T-cell (primary cell): ENCODE data around the gene TEAD2. TPM values are rescaled to one million over a fixed set of nuclear protein-coding genes. Genes with fewer than 3 reads are reported as not detected.
"Not testable (repeated sequence)": the region's sequence is repeated elsewhere in the genome, so short reads cannot be mapped to it uniquely, and the experiment has no call there.

Source experiments
- ATAC-seq, 4 experiments: fragments of 200-7000 bp in 3 of 4; fragments of 150-1000 bp in 1 of 4; cut with Tn5 transposase; replicated peaks in 1 of 4; 1 replicate in 3 of 4; 2 replicates in 1 of 4; pipeline ENCODE4 v1.10.0; 2021; ENCODE audit warnings: moderate library complexity in 3 of 4, mild to moderate bottlenecking in 2 of 4, moderate number of reproducible peaks in 1 of 4
- CTCF ChIA-PET, 2 donors: fragments of 300-600 bp; sonication (Branson Sonifier 250); formaldehyde crosslinking; loops; one replicate each; lab custom pipeline; 2022; ENCODE audit warnings: antibody characterized with exemption in 2 of 2; lab: Charles Lee
- POLR2A ChIA-PET, 2 donors: fragments of 300-600 bp; sonication (Branson Sonifier 250); formaldehyde crosslinking; loops; one replicate each; lab custom pipeline; 2022; ENCODE audit warnings: antibody characterized with exemption in 2 of 2; lab: Charles Lee
- DNase-seq, 35 experiments: peaks; one replicate each; pipeline versions ENCODE4 v3.0.0 to v3.0.0-alpha.2; 2013 to 2023
- H3K27ac ChIP-seq: one replicate; pipeline ENCODE4 v1.5.1; 2013; ENCODE audit warnings: low read length
- H3K27me3 ChIP-seq, 2 experiments: replicated peaks in 1 of 2; 1 replicate in 1 of 2; 2 replicates in 1 of 2; pipeline versions ENCODE4 v1.6.1 to v1.7.0; 2013; ENCODE audit warnings: low read length in 1 of 2, mixed read lengths in 1 of 2; ENCODE audit not compliant: control insufficient read depth in 2 of 2, insufficient read depth in 2 of 2; ENCODE audit errors: extremely low read depth in 1 of 2
- H3K36me3 ChIP-seq, 2 donors: 1 replicate in 1 of 2; 2 replicates in 1 of 2; pipeline versions ENCODE4 v1.6.1 to v1.7.0; 2013; ENCODE audit warnings: low read length in 1 of 2; ENCODE audit not compliant: control insufficient read depth in 2 of 2, insufficient read depth in 1 of 2; ENCODE audit errors: extremely low read depth in 1 of 2
- H3K4me1 ChIP-seq, 2 experiments: 1 replicate in 1 of 2; 2 replicates in 1 of 2; pipeline versions ENCODE4 v1.6.1 to v1.7.0; 2013; ENCODE audit warnings: low read length in 2 of 2, mixed read lengths in 1 of 2; ENCODE audit not compliant: insufficient read depth in 2 of 2, control insufficient read depth in 1 of 2; ENCODE audit errors: extremely low read depth in 1 of 2
- H3K4me3 ChIP-seq, 2 donors: 1 replicate in 1 of 2; 2 replicates in 1 of 2; pipeline versions ENCODE4 v1.5.1 to v1.7.0; 2013; ENCODE audit warnings: mild to moderate bottlenecking in 2 of 2, low read length in 1 of 2, moderate library complexity in 1 of 2; ENCODE audit not compliant: control insufficient read depth in 1 of 2; ENCODE audit errors: extremely low read depth in 1 of 2
- H3K9me3 ChIP-seq: 2 replicates; pipeline ENCODE4 v1.7.0; 2013
- H3K27ac Mint-ChIP-seq, 2 donors: one replicate each; pipeline ENCODE4 v1.8.0; 2020 to 2021; ENCODE audit warnings: mild to moderate bottlenecking in 2 of 2, mixed read lengths in 2 of 2
- H3K27me3 Mint-ChIP-seq, 2 donors: one replicate each; pipeline ENCODE4 v1.8.0; 2021 to 2022; ENCODE audit warnings: mixed read lengths in 2 of 2
- H3K36me3 Mint-ChIP-seq: one replicate; pipeline ENCODE4 v1.8.0; 2021; ENCODE audit warnings: mixed read lengths
- H3K4me1 Mint-ChIP-seq, 3 donors: one replicate each; pipeline ENCODE4 v1.8.0; 2020 to 2022; ENCODE audit warnings: mixed read lengths in 3 of 3, mild to moderate bottlenecking in 1 of 3
- H3K4me3 Mint-ChIP-seq, 3 donors: one replicate each; pipeline ENCODE4 v1.8.0; 2020 to 2022; ENCODE audit warnings: mild to moderate bottlenecking in 3 of 3, mixed read lengths in 3 of 3, moderate library complexity in 3 of 3
- H3K9me3 Mint-ChIP-seq, 3 donors: one replicate each; pipeline ENCODE4 v1.8.0; 2020 to 2022; ENCODE audit warnings: mixed read lengths in 3 of 3
- WGBS: methylation state at CpG from one replicate; pipeline ENCODE4 v1.1.5; 2013; ENCODE audit warnings: missing lambda C conversion rate; ENCODE audit not compliant: insufficient coverage; 5-methylcytosine and 5-hydroxymethylcytosine counted together
- total RNA-seq, 35 experiments: library from RNA in 6 of 35; stranded (reverse) in 6 of 35; fragments of 120-200 nt in 1 of 35; gene quantifications; one replicate each; pipeline versions ENCODE4 v1.2.1 to v1.2.4 and lab custom pipeline; 2013 to 2026

The TEAD2 gene
- total RNA-seq, 5 donors from 2014 or later (not counting 1 experiment from before 2014, with no cell fraction given): 0.20 to 0.43 (median 0.28) TPM; not detected in 2

DNA sequence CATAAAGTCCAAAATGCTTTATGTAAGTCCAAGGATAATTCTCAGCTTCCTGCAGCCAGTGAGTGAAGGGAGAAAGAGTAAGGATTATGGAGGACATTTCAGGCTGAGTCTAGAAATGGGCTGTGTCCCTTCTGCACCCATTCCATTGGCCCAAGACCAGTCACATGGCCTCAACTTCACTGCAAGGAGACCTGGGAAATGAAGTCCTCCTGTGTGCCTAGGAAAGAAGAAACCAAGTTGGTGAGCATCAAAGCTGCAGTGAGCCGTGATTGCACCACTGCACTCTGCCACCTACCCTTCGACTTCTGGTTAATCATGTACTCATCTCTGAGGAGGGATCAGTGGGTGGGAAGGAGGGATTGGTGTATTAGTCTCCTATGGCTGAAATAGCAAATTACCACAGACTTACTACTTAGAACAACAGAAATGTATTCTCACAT, 30.6 kb downstream of the TEAD2 start:
- Mint-ChIP-seq H3K36me3 (peaks cover 29% of the 10 kb centered on the region), H3K27me3 (no peaks in the 10 kb centered on the region), H3K9me3 (no peaks in the 10 kb centered on the region), H3K4me1 (peaks cover 73 to 84% (median 78%) of the 10 kb centered on the region in 3 donors), H3K27ac (peak overlapping the region; percentile 97 to 99), H3K4me3 (peak overlapping the region; percentile 6 to 96 (median 34))
- CTCF ChIA-PET: interaction anchor here in 1 of 2 donors (0.6 kb wide), 1 partner anchor 37 kb away, joined by 3 read pairs; no protein-coding TSS in a partner anchor
- peak; percentile 19 to 83 (median 60) for DNase-seq
- ATAC-seq: peak; percentile 56 to 73 (median 58)
- no peaks in the 10 kb centered on the region for H3K9me3 ChIP-seq
- H3K27ac ChIP-seq: peak overlapping the region; percentile 35
- peaks cover 4 to 19% of the 10 kb centered on the region in 2 donors for H3K36me3 ChIP-seq
- H3K27me3 ChIP-seq: no peaks in the 10 kb centered on the region
- no CpG with 5 or more reads among the region's 2 CpGs for WGBS
- H3K4me3 ChIP-seq: no peak overlapping the region
- POLR2A ChIA-PET: no interaction called here
- H3K4me1 ChIP-seq: peaks cover 29 to 53% of the 10 kb centered on the region in 2 experiments

DNA sequence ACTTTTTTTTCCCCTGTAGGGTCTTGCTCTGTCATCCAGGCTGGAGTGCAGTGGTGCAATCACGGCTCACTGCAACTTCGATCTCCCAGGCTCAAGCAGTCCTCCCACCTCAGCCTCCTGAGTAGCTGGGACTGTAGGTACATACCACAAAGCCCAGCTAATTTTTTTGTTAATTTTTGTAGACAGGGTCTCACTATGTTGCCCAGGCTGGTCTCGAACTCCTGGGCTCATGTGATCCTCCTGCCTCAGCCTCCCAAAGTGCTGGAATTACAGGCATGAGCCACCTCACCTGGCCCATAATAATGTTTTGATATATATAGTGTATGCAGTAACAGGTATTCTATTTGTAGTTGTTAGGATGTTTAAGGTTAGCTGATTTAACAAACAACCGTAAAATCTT, 31.0 kb downstream of the TEAD2 start:
- CTCF ChIA-PET, H3K27me3 ChIP-seq, ATAC-seq, H3K27me3 Mint-ChIP-seq, H3K9me3 ChIP-seq, H3K4me3 ChIP-seq, DNase-seq, POLR2A ChIA-PET, H3K9me3 Mint-ChIP-seq: not testable (repeated sequence)
- Mint-ChIP-seq H3K4me1 (peaks cover 71 to 82% (median 73%) of the 10 kb centered on the region in 3 donors), H3K27ac (peak overlapping the region; percentile 97 to 99), H3K4me3 (peak overlapping the region in 2 of 3 donors; percentile 6 to 96), H3K36me3 (peaks cover 26% of the 10 kb centered on the region)
- Histone ChIP-seq H3K27ac (peak overlapping the region; percentile 35), H3K4me1 (peaks cover 27 to 48% of the 10 kb centered on the region in 2 experiments), H3K36me3 (peaks cover 4 to 19% of the 10 kb centered on the region in 2 donors)
- 100% methylated on average over 1 of the region's 4 CpGs for WGBS

DNA sequence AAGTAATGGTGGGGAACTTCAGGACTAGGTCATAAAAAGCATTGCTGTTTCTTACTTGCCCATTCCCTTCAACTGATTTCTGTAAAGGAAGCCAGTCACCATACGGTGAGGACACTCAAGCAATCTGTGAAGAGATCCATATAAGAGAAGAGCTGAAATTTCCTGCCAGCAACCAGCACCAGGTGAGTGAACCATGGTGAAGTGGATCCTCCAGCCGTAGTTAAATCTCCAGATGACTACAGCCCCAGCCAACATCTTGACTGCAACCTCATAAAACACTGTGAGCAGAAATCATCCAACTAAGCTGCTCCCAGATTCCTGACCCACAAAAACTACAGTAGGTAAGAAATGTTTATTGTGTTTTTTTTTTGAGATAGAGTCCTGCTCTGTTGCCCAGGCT, 33.5 kb downstream of the TEAD2 start:
- Mint-ChIP-seq H3K27me3 (no peaks in the 10 kb centered on the region), H3K36me3 (peaks cover 27% of the 10 kb centered on the region), H3K4me1 (peaks cover 49 to 64% (median 54%) of the 10 kb centered on the region in 3 donors), H3K9me3 (no peaks in the 10 kb centered on the region), H3K4me3 (no peak overlapping the region), H3K27ac (peak overlapping the region in 1 of 2 donors; percentile 58)
- ATAC-seq (no peak), DNase-seq (no peak)
- Histone ChIP-seq H3K4me3 (no peak overlapping the region), H3K27me3 (no peaks in the 10 kb centered on the region), H3K36me3 (peaks cover 16 to 19% of the 10 kb centered on the region in 2 donors), H3K27ac (no peak overlapping the region), H3K4me1 (peaks cover 15 to 27% of the 10 kb centered on the region in 2 experiments), H3K9me3 (no peaks in the 10 kb centered on the region)
- POLR2A ChIA-PET: no interaction called here
- CTCF ChIA-PET: no interaction called here
- WGBS: 100% methylated on average over 1 of the region's 2 CpGs

DNA sequence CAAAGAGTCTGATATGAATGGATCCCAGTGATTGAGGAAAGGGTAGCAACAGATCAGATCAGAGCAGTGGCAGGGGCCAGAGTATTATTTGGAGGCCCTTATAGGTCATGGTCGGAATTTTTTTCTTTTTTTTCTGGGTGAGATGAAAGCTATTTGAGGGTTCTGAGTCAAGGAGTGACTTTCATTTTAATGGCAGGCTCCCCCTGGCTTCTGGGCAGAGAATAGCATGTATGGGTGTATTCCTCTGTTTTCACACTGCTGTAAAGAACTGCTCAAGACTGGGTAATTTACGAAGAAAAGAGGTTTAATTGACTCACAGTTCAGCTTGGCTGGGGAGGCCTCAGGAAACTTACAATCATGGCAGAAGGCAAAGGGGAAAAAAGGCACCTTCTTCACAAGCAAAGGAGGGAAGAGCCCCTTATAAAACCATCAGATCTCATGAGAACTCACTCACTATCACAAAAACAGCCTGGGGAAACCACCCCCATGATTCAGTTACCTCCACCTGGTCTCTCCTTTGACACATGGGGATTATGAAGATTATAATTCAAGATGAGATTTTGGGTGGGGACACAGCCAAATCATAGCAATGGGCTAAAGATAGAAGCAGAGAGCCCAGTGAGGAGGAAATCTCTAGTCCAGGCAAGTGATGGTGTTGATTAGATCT, 34.2 kb downstream of the TEAD2 start:
- Histone ChIP-seq H3K27me3 (no peaks in the 10 kb centered on the region), H3K9me3 (no peaks in the 10 kb centered on the region), H3K36me3 (peaks cover 16 to 19% of the 10 kb centered on the region in 2 donors), H3K4me3 (no peak overlapping the region), H3K27ac (no peak overlapping the region), H3K4me1 (peaks cover 9 to 20% of the 10 kb centered on the region in 2 experiments)
- peak overlapping the region in 1 of 2 donors; percentile 58 for H3K27ac Mint-ChIP-seq
- no peaks in the 10 kb centered on the region for H3K27me3 Mint-ChIP-seq
- ChIA-PET CTCF (interaction anchor here in 1 of 2 donors (0.6 to 1.0 kb wide), 2 partner anchors 102 to 546 kb away, joined by 3 read pairs; no protein-coding TSS in a partner anchor), POLR2A (no interaction called here)
- H3K9me3 Mint-ChIP-seq: no peaks in the 10 kb centered on the region
- no peak overlapping the region for H3K4me3 Mint-ChIP-seq
- ATAC-seq (peak in 3 of 4 experiments; percentile 46 to 56 (median 49)), DNase-seq (peak in 22 of 35 experiments; percentile 8 to 66 (median 34))
- 0% methylated on average over 1 of the region's 2 CpGs for WGBS
- H3K36me3 Mint-ChIP-seq: peaks cover 30% of the 10 kb centered on the region
- peaks cover 42 to 59% (median 46%) of the 10 kb centered on the region in 3 donors for H3K4me1 Mint-ChIP-seq

DNA sequence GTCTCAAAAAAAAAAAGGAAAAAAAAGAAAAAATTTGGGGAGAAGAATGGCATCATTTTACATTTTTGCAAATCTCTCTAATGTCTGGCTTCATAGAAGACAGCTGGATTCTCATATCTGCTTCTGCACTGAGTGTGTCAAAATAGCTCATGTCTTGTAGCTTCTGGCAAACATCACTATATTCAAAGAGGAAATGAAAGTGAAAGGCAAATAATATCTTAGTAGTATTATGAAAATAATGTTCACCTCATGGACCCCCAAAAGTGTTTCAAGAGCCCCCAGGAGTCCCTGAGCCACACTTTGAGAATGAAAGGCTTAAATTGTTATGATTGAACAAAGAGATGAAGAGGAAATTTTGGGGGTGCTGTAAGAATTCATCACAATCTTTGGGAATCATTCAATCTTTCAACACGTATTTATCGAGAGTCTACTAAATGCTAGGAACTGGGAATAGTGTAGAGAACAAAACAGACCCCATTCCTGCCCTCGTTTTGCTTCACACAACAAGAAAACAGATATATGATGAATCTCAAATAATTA, 36.0 kb downstream of the TEAD2 start:
- H3K4me3 Mint-ChIP-seq: no peak overlapping the region
- POLR2A ChIA-PET: no interaction called here
- H3K36me3 ChIP-seq: peaks cover 12 to 19% of the 10 kb centered on the region in 2 donors
- no peak overlapping the region for H3K27ac Mint-ChIP-seq
- H3K27ac ChIP-seq: no peak overlapping the region
- no peak overlapping the region for H3K4me3 ChIP-seq
- no peak for DNase-seq
- WGBS: no CpG with 5 or more reads among the region's 3 CpGs
- H3K27me3 ChIP-seq: no peaks in the 10 kb centered on the region
- no peaks in the 10 kb centered on the region for H3K9me3 ChIP-seq
- CTCF ChIA-PET: interaction anchor here in 1 of 2 donors (0.7 kb wide), 1 partner anchor 19 kb away, joined by 3 read pairs; no protein-coding TSS in a partner anchor
- H3K9me3 Mint-ChIP-seq: no peaks in the 10 kb centered on the region
- peaks cover 3 to 4% of the 10 kb centered on the region in 2 experiments for H3K4me1 ChIP-seq
- ATAC-seq: no peak
- no peaks in the 10 kb centered on the region for H3K27me3 Mint-ChIP-seq
- H3K4me1 Mint-ChIP-seq: peaks cover 26 to 41% (median 29%) of the 10 kb centered on the region in 3 donors
- peaks cover 32% of the 10 kb centered on the region for H3K36me3 Mint-ChIP-seq

DNA sequence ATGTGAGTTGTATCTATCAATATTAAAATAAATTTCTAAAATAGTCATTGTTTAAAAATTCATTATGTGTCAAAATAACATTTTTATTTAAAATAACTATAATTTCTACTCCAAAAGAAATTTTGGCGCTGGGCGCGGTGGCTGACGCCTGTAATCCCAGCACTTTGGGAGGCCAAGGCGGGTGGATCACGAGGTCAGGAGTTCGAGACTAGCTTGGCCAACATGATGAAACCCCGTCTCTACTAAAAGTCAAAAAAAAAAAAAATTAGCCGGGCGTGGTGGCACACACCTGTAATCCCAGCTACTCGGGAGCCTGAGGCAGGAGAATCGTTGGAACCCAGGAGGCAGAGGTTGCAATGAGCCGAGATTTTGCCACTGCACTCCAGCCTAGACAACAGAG, 36.5 kb downstream of the TEAD2 start:
- H3K27me3 ChIP-seq, ATAC-seq, H3K27ac ChIP-seq, DNase-seq, H3K9me3 Mint-ChIP-seq, H3K4me3 Mint-ChIP-seq, H3K9me3 ChIP-seq, H3K27ac Mint-ChIP-seq, H3K4me3 ChIP-seq, H3K4me1 ChIP-seq, H3K27me3 Mint-ChIP-seq: not testable (repeated sequence)
- POLR2A ChIA-PET: interaction anchor here in 1 of 2 donors (0.7 kb wide), 1 partner anchor 15 kb away, joined by 3 read pairs; no protein-coding TSS in a partner anchor
- WGBS: 98% methylated on average over 11 of the region's 13 CpGs
- Mint-ChIP-seq H3K36me3 (peaks cover 28% of the 10 kb centered on the region), H3K4me1 (peaks cover 24 to 37% (median 26%) of the 10 kb centered on the region in 3 donors)
- peaks cover 12 to 16% of the 10 kb centered on the region in 2 donors for H3K36me3 ChIP-seq
- CTCF ChIA-PET: interaction anchor here in 1 of 2 donors (0.7 kb wide), 1 partner anchor 19 kb away, joined by 3 read pairs; no protein-coding TSS in a partner anchor
